ENCODE data around the gene LENG1.
"Not testable (repeated sequence)": the region's sequence is repeated elsewhere in the genome, so short reads cannot be mapped to it uniquely, and the experiment has no call there.

LENG1 gene

DNA sequence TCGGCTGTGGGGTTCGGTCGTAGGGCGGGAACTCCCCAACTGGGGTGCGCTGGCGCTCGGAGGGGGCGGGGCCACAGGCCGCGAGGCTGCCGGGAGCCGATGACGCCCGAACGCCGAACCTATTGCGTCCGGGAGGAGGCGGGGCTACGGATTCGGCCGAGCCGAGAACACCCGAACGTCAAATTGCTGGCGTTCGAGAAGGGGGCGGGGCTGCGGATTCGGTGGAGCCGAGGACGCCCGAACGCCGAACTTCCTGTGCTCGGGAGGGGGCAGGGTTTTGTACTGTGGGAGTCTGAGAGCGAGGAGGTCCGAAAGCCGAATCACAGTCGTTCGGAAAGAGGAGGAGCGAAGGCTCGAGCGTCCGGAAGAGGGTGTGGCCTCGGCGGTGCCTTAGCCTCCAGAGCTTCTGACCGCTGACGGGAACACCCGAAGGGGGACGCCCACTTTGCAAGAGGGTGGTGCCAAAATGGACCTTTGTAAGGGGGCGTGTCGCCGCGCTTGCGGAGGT, 31.0 kb upstream of the LENG1 start:
- Histone ChIP-seq H3K27ac (peak overlapping the region; percentile 76 to 100 (median 96)), H3K4me3 (peak overlapping the region; percentile 76 to 97 (median 86))

DNA sequence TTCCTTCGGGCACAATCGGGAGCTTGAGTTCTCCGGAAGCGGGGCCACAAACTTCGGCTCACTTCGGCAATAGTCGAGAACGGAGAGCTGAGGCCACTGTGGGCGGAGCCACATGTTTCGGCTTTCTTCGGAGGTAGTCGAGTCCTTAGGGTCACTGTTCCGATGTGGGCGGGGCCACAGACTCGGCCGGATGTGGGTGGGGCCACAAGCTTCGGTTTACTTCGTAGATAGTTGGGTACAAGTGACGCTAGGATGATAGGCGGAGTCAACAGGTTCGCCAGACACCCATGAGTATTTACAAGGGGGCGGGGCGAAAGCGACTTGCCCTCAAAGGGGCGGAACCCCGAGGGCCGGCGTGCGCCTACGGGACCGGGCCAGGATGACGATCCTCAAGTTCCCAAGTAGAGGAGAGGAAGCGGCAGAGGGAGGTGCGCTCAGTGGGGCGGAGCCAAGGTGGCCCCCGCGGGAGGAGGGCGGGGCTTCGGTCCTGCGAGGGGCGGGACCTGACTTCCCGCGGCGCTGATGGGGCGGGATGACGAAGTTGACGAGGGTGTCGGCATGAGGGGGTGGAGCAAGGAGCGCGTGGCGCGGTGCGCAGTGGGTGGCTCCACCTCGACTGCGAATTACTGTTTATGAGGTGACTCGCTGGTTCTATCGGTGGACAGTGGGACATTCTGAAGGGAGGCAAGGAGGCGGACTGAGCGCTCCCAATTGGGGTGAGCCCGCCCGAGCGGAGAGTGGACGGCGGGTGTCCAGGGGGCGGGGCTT, 30.4 kb upstream of the LENG1 start:
- H3K4me3 ChIP-seq: peak overlapping the region; percentile 45 to 97 (median 85)
- peak overlapping the region; percentile 76 to 100 (median 96) for H3K27ac ChIP-seq

DNA sequence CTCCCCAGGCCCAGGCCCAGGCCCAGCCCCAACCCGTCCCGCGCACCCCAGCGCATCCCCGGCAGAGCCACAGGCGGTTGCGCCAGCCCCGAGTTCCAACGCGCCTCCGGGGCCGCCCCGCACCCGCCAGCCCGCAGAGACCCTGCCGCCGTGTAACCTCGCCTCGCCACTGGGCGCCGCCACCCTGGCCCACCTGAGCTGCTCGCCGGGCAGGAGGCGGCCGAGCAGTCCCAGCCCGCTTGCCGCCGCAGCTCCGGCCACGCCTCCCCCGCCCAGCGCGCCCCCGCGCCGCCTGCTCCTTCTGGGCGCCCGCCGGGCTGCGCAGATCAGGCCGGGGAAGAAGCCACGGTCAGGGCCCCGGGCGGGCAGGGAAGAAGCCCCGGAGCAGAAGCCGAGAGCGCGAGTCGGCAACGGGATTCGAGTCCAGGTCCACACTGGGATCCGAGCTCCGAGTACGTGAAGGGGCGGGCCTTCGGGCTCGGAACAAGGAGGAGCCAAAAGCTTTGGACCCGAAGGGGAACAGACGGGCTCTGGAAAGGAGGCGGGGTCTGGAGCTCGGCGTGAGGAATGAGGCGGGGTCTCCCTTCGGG, 29.7 kb upstream of the LENG1 start, which contains the start of gene MBOAT7:
Gene MBOAT7, minus strand, starts transcription at position 436 of the 590 bp plus-strand sequence. CDS start 1,072 bp downstream, outside the sequence.
- H3K27ac ChIP-seq: peak within 1 kb of the TSS; percentile 76 to 100 (median 96)

DNA sequence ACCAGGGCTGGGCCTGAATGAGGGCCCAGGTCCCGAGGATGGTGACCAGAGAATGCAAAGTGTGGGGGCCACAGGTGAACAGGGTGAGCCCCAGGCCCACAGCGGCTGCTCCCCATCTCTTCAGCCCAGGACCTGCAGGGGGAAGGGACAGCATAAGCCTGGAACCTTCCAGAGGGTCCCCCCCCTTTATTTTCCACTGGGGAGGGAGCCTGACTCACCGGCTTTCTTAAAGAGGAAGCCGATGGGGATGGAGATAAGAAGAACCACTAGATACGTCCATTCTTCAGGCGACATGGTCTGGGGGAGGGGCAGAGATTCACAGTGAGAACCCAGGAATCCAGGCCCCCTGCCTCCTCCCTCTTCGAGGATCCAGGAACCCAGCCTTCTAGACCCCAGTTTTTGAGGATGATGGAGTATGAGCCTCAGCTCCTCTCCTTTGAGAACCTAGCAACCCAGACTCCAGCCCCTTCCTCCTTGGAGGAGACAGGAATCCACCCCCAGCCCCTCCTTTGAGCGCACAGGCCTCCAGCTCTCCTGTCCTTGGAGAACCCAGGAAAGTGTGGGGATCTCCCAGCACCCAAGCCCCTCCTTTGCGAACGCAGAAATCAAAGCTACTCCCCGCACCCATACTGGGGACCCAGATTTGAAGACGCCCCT, 28.8 kb upstream of the LENG1 start:
- peak overlapping the region; percentile 45 to 97 (median 81) for H3K4me3 ChIP-seq
- H3K27ac ChIP-seq: peak overlapping the region in 18 of 21 experiments; percentile 84 to 100 (median 95)

More for the DNA sequence above, 29.7 kb upstream of the LENG1 start, which contains the start of gene MBOAT7:
- H3K4me3 ChIP-seq: peak within 1 kb of the TSS; percentile 45 to 97 (median 85)

DNA sequence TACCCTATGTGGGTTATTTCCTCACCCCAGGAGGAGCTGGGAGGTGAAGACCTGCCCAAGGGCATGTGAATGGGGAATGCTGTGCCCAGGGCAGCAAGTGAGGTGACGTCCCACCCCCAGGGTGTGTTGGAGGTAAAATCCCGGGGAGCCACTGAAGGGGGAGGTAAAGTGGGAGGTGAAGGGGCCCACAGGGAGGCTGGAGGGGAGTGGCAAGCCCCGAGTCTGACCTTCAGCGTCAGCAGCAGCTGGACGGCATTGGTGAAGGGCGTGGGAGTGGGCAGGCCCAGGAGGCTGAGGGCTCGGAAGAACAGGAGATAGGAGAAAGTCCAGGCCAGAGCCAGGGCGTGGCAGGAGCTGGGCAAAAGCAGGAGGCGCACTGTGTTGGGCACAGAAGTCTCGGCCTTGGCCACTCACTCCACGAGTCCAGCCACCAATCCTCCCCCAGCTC, 27.4 kb upstream of the LENG1 start:
- Histone ChIP-seq H3K27ac (peak overlapping the region in 1 of 21 experiments; percentile 43), H3K4me3 (no peak overlapping the region)

DNA sequence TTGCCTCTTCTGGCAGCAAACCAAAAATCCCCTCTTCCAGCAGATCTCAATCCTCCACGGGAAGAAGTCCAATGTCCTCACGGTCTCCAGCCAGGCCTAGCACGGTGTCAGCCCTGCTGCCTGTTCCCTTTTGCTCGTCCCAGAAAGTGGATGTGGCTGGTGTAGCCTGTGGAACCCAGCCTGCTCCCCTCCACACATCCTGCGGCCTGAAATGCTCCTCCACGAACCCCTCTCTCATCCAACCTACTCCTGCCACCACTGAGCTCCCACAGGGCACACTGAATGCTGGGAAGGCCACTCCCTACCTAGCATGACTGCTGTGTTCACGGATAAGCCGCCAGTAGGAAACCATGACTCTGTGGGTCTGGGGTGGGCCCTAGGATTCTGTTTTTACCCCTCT, 26.8 kb upstream of the LENG1 start:
- H3K27ac ChIP-seq: peak overlapping the region in 1 of 21 experiments; percentile 43
- no peak overlapping the region for H3K4me3 ChIP-seq

DNA sequence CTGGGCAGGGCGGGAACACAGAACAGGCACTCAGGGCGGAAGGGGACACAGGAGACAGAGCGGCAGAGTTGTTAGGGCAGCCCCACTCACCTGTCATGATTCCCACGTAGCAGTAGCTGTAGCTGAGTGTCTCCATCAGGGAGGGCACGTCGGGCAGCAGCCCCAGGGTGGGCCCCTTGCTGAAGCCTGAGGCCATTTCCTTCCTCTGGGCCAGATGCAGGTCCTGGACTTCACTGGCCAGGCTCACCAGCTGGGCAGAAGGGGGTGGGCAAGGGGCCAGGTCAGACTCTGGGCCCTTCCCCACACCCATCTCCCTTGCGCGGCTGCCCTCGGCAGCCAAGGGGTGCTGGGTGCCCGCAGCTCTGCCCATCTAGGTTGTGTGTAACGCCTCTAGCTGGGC, 23.9 kb upstream of the LENG1 start:
- H3K4me3 ChIP-seq: no peak overlapping the region

DNA sequence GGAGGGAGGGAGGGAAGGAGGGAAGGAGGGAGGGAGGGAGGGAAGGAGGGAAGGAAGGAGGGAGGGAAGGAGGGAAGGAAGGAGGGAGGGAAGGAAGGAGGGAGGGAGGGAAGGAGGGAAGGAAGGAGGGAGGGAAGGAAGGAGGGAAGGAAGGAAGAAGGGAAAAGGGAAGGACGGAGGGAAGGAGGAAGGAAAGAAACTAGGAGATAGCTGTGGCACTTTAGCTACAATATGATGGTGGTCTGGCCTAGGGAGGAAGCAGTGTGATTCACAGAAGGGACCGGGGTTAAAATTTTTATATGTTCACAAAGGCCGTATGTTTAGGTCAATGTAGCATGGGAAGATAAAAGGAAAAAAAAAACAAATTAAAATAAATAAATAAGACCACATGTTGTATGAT, 22.4 kb upstream of the LENG1 start:
- H3K4me3 ChIP-seq: not testable (repeated sequence)

More for the DNA sequence above, 23.9 kb upstream of the LENG1 start:
- no peak overlapping the region for H3K27ac ChIP-seq

DNA sequence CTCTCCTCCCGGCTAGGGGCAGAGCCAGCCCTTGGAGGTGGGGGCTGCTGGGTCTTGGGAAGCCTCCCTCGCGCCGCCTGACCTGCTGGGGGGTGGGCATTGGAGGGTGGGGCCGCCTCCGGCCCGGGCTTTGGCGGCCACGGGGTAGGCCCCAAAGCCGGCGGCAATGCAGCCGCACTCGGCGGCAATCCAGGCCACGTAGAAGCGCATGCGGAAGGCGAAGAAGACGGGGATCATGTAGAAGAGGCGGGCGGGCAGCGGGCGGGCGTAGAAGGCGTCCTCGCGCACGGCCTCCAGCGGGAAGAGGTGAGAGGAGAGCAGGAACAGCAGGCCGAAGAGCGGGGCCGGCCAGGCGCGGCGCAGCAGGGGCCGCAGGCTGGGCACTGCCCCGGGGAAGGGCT, 21.2 kb upstream of the LENG1 start:
- Histone ChIP-seq H3K4me3 (no peak overlapping the region), H3K27ac (no peak overlapping the region)

More for the DNA sequence above, 22.4 kb upstream of the LENG1 start:
- H3K27ac ChIP-seq: not testable (repeated sequence)

DNA sequence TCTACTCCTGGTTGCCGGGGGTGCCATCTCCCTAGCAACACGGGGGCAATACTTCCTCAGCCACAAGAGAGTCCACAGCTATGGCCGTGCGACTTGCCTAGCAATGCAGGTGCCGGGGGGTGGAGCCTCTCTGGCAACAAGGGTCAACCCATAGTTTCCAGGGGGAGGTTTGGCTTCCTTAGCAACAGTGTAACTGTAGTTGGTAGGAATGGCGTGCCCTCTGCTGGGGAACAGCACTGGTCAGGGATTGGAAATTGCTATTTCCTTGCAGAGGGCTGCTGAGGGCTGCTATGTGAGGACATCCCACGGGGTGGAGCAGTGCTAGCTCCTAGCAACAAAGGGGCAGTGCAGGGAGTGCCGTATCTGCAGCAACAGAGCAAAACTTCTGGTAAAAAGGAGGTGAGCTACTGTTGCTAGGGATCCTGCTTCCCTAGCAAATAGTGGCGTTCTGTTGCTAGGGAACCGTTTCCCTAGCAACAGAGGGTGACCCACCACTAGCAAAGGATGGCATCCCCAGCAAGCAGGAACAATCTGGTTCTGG, 20.5 kb upstream of the LENG1 start:
- no peak overlapping the region for H3K27ac ChIP-seq
- no peak overlapping the region for H3K4me3 ChIP-seq

DNA sequence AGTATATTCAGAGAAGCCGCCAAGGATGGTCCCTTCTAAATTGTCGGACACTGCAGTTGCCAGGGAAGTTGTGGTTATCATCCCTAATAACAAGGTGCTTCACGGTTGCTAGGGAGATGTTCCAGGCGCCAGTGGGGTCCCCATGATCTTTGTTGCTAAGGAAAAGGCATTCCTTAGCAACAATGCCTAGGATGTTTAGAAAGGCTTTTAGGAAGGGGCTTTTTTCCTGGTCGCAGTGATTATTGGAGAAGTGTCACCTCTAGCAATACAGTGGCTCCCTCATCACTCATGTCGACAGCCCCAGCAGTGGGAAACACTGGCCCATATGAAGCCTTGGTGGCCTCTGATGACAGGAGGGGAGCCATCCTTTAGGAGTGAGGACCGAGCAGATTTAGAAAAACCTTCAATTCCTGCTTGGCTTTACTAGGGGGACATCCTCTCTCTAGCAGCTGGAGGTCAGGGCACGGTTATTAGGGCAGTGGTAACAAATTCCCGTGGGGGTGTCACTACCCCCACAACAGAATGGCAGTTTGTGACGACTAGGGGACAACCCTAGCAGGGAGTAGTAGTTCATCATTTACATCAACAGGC, 19.8 kb upstream of the LENG1 start:
- H3K27ac ChIP-seq: no peak overlapping the region
- no peak overlapping the region for H3K4me3 ChIP-seq

DNA sequence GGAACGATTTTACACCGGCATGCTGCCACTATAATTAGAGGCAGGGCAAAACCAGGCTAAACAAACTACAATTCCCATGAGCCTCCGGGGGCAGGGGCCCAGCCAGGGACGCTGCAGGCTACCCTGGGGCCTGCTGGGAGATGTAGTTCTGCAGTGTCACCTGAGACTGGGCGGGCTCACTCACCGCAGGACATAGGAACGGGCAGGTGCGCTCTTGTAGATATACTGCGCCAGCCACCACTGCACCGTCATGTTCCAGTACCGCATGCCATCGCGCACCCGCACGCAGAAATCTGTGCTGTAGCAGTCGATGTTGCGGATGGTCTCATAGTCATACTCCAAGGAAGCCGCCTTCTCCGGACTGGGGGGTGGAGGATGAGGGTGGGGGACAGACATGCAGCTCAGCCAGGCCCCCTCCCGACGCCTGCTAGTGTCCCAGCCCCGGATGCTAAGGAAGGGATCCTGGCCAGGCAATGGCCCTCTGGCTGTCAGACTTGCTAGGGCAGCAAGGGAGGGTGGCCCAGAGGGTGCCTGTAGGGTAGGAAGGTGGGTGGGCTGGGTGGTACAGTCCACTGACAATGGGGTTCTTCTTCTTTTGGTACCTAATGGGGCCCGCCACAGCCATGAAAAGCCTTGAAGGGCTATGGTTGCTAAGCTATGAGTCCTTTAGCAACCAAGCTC, 19.2 kb upstream of the LENG1 start:
- Histone ChIP-seq H3K27ac (no peak overlapping the region), H3K4me3 (no peak overlapping the region)

DNA sequence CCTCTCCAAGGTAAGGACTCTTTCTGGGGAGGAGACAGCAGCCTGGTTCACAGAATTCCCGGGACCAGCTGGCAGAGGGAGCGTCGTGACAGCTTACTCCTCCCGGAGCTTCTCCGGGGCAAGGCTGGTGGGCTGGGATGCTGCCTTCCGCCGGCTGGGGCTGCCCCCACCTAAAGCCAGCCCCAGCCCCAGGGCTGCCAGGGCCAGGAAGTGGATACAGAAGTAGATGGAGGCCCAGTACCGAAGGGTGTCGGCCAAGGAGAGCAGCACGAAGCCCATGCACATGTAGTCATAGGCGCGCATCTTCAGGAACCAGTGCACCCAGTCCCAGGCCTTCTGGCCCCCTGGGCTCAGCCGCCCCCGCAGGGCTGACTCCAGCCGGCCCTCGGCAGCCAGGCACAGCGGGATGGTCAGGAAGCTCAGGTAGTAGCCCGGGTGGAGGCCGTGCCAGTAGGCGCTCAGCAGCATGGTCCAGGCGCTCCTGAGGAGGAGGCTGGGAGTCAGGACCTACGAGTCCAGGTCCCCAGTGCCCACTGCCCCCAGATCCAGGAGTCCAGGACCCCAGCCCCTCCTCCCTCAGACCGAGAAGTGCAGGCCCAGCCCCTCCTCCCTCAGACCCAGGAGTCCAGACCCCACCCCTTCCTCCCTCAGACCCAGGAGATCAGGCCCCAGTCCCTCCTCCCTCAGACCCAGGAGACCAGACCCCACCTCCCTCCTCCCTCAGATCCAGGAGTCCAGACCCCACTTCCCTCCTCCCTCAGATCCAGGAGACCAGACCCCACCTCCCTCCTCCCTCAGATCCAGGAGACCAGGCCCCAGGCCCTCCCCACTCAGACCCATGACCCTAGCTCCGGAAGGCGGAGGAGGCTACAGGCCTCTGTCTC, 14.7 kb upstream of the LENG1 start:
- H3K27ac ChIP-seq: peak overlapping the region in 1 of 21 experiments; percentile 26
- H3K4me3 ChIP-seq: no peak overlapping the region

DNA sequence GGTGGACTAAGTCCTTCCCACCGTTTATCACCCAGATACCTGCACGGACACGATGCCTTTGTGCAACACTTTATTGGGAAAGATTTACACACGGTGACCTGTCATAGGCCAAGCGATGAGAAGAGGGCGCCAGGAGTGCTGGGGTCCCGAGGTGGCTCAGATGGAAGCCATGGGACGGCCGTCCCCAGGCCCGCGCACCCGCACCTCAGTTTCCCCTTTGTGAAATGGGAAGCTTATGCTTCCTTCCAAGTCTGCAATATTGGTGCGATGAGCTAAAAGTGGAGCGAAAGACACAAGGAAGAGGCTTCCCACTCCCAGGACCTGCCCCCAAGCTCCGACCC, 13.8 kb upstream of the LENG1 start:
- H3K27ac ChIP-seq: peak overlapping the region in 2 of 21 experiments; percentile 26 to 67
- peak overlapping the region in 2 of 7 experiments; percentile 36 to 37 for H3K4me3 ChIP-seq

DNA sequence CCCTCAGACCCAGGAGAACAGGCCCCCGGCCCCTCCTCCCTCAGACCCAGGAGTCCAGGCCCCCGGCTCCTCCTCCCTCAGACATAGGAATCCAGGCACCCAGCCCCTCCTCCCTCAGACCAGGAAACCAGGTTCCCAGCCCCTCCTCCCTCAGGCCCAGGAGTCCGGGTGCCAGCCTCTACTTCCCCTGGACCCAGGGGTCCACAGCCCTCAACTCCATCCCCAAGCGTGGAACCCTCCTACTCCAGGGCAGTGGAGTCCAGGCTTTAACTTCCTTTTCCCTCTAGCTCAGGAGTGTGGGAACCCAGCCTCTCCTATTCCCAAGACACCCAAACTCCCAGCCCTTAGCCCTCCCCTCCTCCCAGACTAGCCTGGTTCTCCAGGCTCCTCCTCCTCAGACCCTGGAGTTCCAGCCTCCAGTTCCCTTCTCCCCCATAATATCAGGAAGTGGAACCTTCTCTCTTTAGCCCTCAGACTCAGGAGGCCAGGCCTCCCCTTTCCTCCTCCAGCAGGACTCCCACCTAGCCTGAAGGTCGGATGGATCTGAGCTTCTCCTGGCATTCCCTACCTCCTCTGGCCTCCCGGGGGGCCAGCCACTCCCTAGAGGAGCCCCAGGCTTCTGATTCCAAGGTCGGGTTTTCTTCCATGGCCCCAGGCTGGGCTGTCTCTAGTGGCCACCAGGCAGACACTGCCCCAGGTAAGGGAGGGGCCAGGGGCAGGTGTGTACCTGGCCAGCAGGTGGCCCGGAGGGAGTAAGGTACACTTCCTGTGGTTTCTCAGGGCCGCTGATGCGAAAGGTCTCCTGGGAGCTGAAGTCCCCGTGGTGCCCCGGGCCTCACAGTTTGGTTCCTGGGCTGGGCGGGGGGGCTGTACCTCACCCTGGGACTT, 13.2 kb upstream of the LENG1 start, which contains the start of gene TMC4:
Gene TMC4, minus strand, starts transcription at position 690 of the 888 bp plus-strand sequence. Its CDS starts 43 bp downstream, at position 647.
- H3K4me3 ChIP-seq: peak within 1 kb of the TSS in 3 of 7 experiments; percentile 2 to 37 (median 36)
- H3K27ac ChIP-seq: peak within 1 kb of the TSS in 10 of 21 experiments; percentile 3 to 78 (median 48)

DNA sequence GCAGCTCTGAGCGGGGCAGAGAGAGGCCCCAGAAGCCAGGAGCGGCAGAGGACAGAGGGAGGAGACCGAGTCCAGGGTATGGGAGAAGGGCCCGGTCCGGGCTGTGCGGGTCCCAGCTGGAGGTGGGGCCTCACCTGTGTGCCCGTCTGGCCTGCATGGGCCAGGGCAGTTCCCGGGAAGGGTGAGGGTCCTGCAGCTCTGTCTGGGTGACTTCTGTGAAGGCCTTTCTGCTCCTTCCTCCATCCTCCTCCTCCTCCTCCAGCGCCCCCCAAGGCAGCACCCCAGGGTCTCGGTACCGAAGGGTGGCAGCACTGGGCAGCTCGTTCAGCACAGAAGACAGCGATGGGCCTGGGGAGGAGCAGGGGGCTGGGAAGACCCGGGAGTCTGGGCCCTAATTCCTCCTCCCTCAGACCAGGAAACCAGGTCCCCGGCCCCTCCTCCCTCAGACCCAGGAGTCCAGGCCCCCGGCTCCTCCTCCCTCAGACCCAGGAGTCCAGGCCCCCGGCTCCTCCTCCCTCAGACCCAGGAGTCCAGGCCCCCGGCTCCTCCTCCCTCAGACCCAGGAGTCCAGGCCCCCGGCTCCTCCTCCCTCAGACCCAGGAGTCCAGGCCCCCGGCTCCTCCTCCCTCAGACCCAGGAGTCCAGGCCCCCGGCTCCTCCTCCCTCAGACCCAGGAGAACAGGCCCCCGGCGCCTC, 12.4 kb upstream of the LENG1 start:
- Histone ChIP-seq H3K4me3 (peak overlapping the region in 1 of 7 experiments; percentile 10), H3K27ac (peak overlapping the region in 1 of 21 experiments; percentile 11)

Measured in skin epidermis (tissue), 12 donors.